ENCODE data around the gene TTC4.

Gene TTC4

GRCh38 chr1:54715493-54716298 is at the start of gene TTC4:
Gene TTC4, plus strand, starts transcription at chr1:54715861. Its CDS starts 48 bp downstream, at chr1:54715909.
- ATAC-seq = peak; percentile 99
- Mint-ChIP-seq H3K4me1 (peaks cover 35% of the 10 kb centered on the region), H3K9me3 (no peaks in the 10 kb centered on the region), H3K36me3 (peaks cover 17% of the 10 kb centered on the region), H3K27me3 (no peaks in the 10 kb centered on the region), H3K4me3 (peak within 1 kb of the TSS; percentile 87), H3K27ac (peak within 1 kb of the TSS; percentile 78)

DNA sequence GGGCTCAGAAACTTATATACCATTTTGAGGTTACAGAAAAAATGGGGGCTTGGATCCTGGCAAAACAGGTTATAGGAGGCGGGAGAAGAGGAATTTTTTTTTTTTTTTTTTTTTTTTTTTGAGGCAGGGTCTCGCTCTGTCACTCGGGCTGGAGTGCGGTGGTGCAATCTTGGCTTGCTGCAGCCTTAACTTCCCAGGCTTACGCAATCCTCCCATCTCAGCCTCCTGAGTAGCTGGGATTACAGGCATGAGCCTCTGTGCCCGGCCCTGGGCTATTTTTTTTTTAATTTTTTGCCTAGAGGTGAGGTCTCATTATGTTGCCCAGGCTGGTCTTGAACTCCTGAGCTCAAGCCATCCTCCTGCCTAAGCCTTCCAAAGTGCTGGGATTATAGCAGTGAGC is 49.3 kb upstream of the TTC4 start:
- Mint-ChIP-seq H3K36me3 (no peaks in the 10 kb centered on the region), H3K4me3 (no peak overlapping the region), H3K9me3 (no peaks in the 10 kb centered on the region), H3K27me3 (peaks cover 22% of the 10 kb centered on the region), H3K27ac (no peak overlapping the region), H3K4me1 (no peaks in the 10 kb centered on the region)
- no peak for ATAC-seq

GRCh38 chr1:54667797-54668196 is 47.9 kb upstream of the TTC4 start:
- peaks cover 7% of the 10 kb centered on the region for H3K4me1 Mint-ChIP-seq
- H3K9me3 Mint-ChIP-seq = no peaks in the 10 kb centered on the region
- no peak overlapping the region for H3K4me3 Mint-ChIP-seq
- H3K27ac Mint-ChIP-seq = no peak overlapping the region
- ATAC-seq = no peak
- peaks cover 22% of the 10 kb centered on the region for H3K27me3 Mint-ChIP-seq
- no peaks in the 10 kb centered on the region for H3K36me3 Mint-ChIP-seq

- no peak overlapping the region for H3K4me3 Mint-ChIP-seq
- H3K4me1 Mint-ChIP-seq = peaks cover 7% of the 10 kb centered on the region
- no peak for ATAC-seq
These were observed 47.1 kb upstream of the TTC4 start for GRCh38 chr1:54668567-54668966.

DNA sequence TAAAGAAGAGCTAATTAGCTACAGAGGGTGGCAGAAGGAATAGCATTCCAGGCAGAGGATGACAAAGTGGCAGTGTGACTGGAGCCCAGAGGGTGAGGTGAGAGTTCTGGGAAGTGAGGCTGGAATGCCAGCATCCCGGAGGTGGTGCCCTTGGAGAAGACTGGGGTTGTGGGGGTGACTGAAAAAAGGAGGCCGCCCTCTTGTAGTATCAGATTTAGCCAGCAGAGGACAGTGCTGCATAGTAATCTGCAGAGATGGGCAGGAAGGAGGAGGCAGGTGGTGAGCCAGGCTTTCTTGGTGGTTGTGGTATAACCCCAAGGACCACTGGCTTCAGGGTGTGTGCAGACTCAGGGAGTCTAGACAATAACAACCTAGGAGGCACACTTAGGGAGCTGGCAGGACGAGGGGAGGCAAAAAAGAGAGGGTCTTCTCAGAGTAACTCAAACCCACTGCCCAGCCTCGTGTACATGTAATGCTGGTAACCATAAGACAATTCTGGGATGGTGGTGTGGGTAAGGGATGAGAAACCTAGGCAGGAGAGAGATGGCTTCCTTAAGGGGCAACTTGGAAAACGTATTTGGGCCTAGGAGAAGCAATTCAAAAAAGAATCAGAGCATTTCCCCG is 43.6 kb upstream of the TTC4 start:
- H3K27ac Mint-ChIP-seq = no peak overlapping the region
- no peaks in the 10 kb centered on the region for H3K36me3 Mint-ChIP-seq
- no peak overlapping the region for H3K4me3 Mint-ChIP-seq
- peaks cover 3% of the 10 kb centered on the region for H3K9me3 Mint-ChIP-seq
- H3K27me3 Mint-ChIP-seq = no peaks in the 10 kb centered on the region
- peak; percentile 43 for ATAC-seq
- H3K4me1 Mint-ChIP-seq = peaks cover 7% of the 10 kb centered on the region

More at GRCh38 chr1:54668567-54668966, 47.1 kb upstream of the TTC4 start:
- Mint-ChIP-seq H3K27ac (no peak overlapping the region), H3K27me3 (peaks cover 22% of the 10 kb centered on the region), H3K36me3 (no peaks in the 10 kb centered on the region), H3K9me3 (peaks cover 3% of the 10 kb centered on the region)

GRCh38 chr1:54678776-54679643 is 36.7 kb upstream of the TTC4 start:
- ATAC-seq = peak; percentile 17
- H3K27ac Mint-ChIP-seq = no peak overlapping the region
- H3K4me3 Mint-ChIP-seq = no peak overlapping the region
- H3K4me1 Mint-ChIP-seq = no peaks in the 10 kb centered on the region
- no peaks in the 10 kb centered on the region for H3K27me3 Mint-ChIP-seq
- H3K36me3 Mint-ChIP-seq = no peaks in the 10 kb centered on the region
- no peaks in the 10 kb centered on the region for H3K9me3 Mint-ChIP-seq

DNA sequence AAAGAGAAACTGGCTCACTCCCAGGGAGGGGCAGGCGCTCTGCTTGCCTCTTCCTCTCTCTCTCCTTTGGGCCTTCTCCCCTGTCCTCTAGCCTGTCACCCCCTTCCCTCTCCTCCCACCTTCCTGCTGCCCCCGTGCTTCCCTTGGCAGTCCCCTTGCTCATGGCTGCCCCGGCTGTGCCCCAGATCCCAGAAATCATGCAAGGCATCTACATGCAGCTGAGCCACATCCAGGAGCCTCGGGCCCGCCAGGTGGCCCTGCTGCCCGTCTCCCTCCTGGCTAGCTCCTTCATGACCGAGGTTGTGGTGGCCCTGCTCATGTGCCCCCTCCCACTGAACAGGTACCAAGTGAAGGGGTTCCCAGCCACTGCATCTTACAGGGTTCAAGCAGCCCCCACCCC is 36.0 kb upstream of the TTC4 start:
- H3K27me3 Mint-ChIP-seq = no peaks in the 10 kb centered on the region
- no peaks in the 10 kb centered on the region for H3K4me1 Mint-ChIP-seq
- H3K27ac Mint-ChIP-seq = no peak overlapping the region
- no peak overlapping the region for H3K4me3 Mint-ChIP-seq
- no peaks in the 10 kb centered on the region for H3K9me3 Mint-ChIP-seq
- ATAC-seq = no peak
- H3K36me3 Mint-ChIP-seq = no peaks in the 10 kb centered on the region

- no peak overlapping the region for H3K27ac Mint-ChIP-seq
- no peak for ATAC-seq
These were observed 35.3 kb upstream of the TTC4 start for GRCh38 chr1:54680387-54680786.

DNA sequence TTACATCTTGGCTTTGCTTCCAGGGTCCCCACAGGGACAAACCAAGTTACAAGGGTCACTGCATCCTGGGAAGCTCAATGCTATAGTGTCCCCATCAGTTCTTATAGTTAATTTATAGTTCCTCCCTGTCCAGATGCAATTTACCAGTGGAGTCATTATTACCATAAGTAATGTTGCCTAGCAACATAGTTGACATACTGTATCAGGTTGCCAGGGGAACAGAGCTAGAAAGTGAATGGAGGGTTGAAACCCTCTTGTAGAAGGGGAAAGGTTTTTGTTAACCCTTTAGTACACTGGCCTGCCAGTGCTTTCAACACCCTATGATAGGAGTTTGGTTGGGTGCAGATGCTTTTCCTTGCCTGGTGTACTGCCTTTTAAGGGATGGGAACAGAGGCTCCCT is 34.3 kb upstream of the TTC4 start:
- Mint-ChIP-seq H3K36me3 (no peaks in the 10 kb centered on the region), H3K4me1 (no peaks in the 10 kb centered on the region), H3K27me3 (no peaks in the 10 kb centered on the region), H3K4me3 (no peak overlapping the region), H3K9me3 (no peaks in the 10 kb centered on the region), H3K27ac (no peak overlapping the region)
- ATAC-seq = no peak

More at GRCh38 chr1:54680387-54680786, 35.3 kb upstream of the TTC4 start:
- Mint-ChIP-seq H3K9me3 (no peaks in the 10 kb centered on the region), H3K4me3 (no peak overlapping the region), H3K36me3 (no peaks in the 10 kb centered on the region), H3K27me3 (no peaks in the 10 kb centered on the region), H3K4me1 (no peaks in the 10 kb centered on the region)

DNA sequence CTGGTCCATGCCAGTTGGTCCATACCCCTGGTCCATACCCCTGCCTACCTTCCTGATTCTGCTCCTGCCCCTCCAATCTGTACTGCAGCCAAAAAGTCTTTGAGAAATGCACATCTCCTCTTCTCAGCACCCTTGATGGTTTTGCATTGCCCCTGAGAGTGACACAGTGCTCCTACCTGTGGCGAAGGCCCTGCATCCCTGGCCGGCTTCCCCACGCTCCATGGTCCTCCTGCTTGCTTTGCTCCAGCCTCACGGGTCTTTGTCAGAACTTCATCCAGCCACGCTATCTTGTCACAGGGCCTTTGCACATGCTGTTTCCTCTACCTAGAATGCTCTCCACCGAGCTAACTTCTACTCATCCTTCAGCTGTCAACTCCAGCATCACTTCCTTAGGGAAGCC is 32.2 kb upstream of the TTC4 start:
- no peaks in the 10 kb centered on the region for H3K4me1 Mint-ChIP-seq

DNA sequence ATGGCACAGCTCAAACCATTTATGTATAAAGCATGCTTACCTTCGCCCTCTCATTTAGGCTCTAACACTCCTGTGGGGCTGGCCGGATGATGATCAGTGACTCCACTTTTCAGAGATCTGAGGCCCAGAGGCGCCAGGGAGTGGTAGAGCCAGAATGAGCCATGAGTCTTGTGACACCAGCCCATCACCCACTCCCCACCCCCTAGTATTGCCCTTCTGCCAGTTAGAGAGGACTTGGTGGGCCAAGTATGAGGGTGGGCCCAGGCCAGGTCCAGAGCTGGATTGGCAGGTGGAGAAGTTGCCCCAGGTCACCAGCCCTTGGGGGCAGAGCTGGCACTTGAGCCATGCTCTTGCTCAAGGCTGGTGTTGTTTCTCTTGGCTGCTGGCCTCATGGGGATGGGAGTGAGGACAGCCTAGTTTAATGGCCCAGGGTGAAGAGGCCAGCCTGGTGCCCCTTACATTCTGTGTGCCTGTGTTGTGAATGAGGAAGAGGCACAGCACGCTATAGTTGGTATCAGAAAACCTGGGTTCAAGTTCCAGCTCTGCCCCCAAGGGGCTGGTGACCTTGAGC is 30.2 kb upstream of the TTC4 start:
- peaks cover 10% of the 10 kb centered on the region for H3K27me3 Mint-ChIP-seq
- no peak overlapping the region for H3K27ac Mint-ChIP-seq
- H3K9me3 Mint-ChIP-seq = no peaks in the 10 kb centered on the region
- no peaks in the 10 kb centered on the region for H3K36me3 Mint-ChIP-seq
- H3K4me1 Mint-ChIP-seq = no peaks in the 10 kb centered on the region
- H3K4me3 Mint-ChIP-seq = no peak overlapping the region
- ATAC-seq = no peak

More for the DNA sequence above, 32.2 kb upstream of the TTC4 start:
- Mint-ChIP-seq H3K9me3 (no peaks in the 10 kb centered on the region), H3K4me3 (no peak overlapping the region), H3K36me3 (no peaks in the 10 kb centered on the region), H3K27me3 (peaks cover 3% of the 10 kb centered on the region), H3K27ac (no peak overlapping the region)
- ATAC-seq = no peak

GRCh38 chr1:54686155-54686554 is 29.5 kb upstream of the TTC4 start:
- Mint-ChIP-seq H3K9me3 (no peaks in the 10 kb centered on the region), H3K4me1 (no peaks in the 10 kb centered on the region), H3K27ac (no peak overlapping the region), H3K4me3 (no peak overlapping the region), H3K36me3 (no peaks in the 10 kb centered on the region), H3K27me3 (peaks cover 10% of the 10 kb centered on the region)
- no peak for ATAC-seq

DNA sequence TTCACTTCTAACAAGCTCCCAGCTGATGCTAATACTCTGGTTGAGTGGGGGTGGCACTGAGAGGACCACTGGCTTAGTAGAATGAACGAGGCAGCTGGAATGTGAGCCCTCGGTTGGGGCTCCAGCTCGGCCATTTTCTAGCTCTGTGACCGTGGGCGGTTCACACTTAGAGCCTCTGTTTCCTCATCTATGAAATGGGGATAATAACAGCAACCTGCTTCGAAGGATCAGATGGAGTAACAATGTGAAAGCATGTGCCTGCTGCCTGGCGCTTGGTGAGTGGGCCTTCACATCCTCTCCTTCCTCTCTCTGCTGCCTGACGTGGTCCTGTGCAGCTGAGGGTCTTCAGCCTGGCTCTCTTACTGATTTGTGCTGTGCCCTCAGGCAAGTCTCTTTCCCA is 20.9 kb upstream of the TTC4 start:
- Mint-ChIP-seq H3K4me1 (no peaks in the 10 kb centered on the region), H3K36me3 (no peaks in the 10 kb centered on the region), H3K27me3 (peaks cover 29% of the 10 kb centered on the region), H3K9me3 (no peaks in the 10 kb centered on the region), H3K4me3 (no peak overlapping the region), H3K27ac (no peak overlapping the region)
- ATAC-seq = no peak

GRCh38 chr1:54695221-54695620 is 20.4 kb upstream of the TTC4 start:
- no peak for ATAC-seq
- Mint-ChIP-seq H3K4me1 (no peaks in the 10 kb centered on the region), H3K36me3 (no peaks in the 10 kb centered on the region), H3K4me3 (no peak overlapping the region), H3K27ac (no peak overlapping the region), H3K9me3 (no peaks in the 10 kb centered on the region), H3K27me3 (peaks cover 32% of the 10 kb centered on the region)

DNA sequence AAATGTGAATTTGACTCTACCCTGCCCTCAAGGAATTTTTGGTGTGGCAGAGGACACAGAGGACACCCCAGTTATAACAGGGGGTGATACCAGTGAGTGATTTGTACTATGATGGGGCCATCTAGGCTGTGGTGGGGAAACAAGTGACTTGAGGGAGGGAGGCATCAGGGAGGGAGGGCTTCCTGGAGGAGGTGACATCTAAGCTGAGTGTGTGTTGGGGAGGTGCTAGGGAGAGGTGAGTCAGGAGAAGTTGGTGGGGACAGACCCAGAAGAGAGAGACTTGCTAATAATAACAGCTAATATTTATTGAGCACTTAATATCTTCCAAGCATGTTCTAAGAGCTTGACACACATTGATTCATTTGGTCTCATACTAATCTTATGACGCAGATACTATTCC is 19.9 kb upstream of the TTC4 start:
- H3K27ac Mint-ChIP-seq = no peak overlapping the region
- H3K36me3 Mint-ChIP-seq = no peaks in the 10 kb centered on the region
- ATAC-seq = no peak

More for the DNA sequence above, 19.9 kb upstream of the TTC4 start:
- Mint-ChIP-seq H3K27me3 (peaks cover 32% of the 10 kb centered on the region), H3K4me3 (no peak overlapping the region), H3K4me1 (no peaks in the 10 kb centered on the region), H3K9me3 (no peaks in the 10 kb centered on the region)

Data from stimulated activated memory B cell treated with anti-CD40 and anti-IgM and Interleukin-4, amounts not matched to agents 10 μg/mL and 1 μg/mL and 100 μg/mL, for 72 hours (primary cell).